K562 (cell line): ENCODE data around the gene RGS6. TPM values are rescaled to one million over a fixed set of nuclear protein-coding genes. Genes with fewer than 3 reads are reported as not detected.

Experiments used
- ATAC-seq: fragments of 200-7000 bp; cut with Tn5 transposase; 3 replicates; pipeline ENCODE4 v1.9.1; 2020; ENCODE audit warnings: moderate library complexity
- BruUV-seq: library from RNA; stranded (reverse); fragments of 400-500 nt; replicated peaks from 2 replicates; lab custom pipeline; 2021; lab: Mats Ljungman, UMichigan
- CTCF ChIA-PET: fragments of 300-600 bp; formaldehyde crosslinking; extraction: SDS; loops from one replicate; lab custom pipeline; 2021; ENCODE audit warnings: low intra/inter-chr PET ratio; lab: Yijun Ruan, JAX
- POLR2A ChIA-PET: fragments of 300-600, 350-650 bp; sonication (Branson Sonifier 250); formaldehyde crosslinking; extraction: SDS; loops from one replicate; lab custom pipeline; 2021; ENCODE audit warnings: antibody characterized with exemption, inconsistent platforms; lab: Yijun Ruan, JAX
- DNase-seq, 4 experiments: peaks; one replicate each; pipeline versions ENCODE4 v3.0.0 to v3.0.0-alpha.2; 2011 to 2018; ENCODE audit warnings: low spot score in 3 of 4, mixed read lengths in 3 of 4; ENCODE audit errors: extremely low read depth in 1 of 4
- FAIRE-seq: peaks from 2 replicates; lab custom pipeline; 2011; peaks lifted over from hg19 to GRCh38; lab: Jason Lieb, UNC
- H2AFZ ChIP-seq: 2 replicates; pipeline ENCODE4 v1.6.0; 2011; ENCODE audit warnings: low read depth, low read length, control low read depth, inconsistent platforms
- H3K27ac ChIP-seq: fragments of 200-600 bp; 3 replicates; pipeline ENCODE4 v1.8.0; 2011; ENCODE audit warnings: low read depth, mild to moderate bottlenecking, control low read depth, inconsistent platforms, low read length, moderate library complexity, mixed read lengths; ENCODE audit errors: extremely low read depth
- H3K27me3 ChIP-seq, 2 experiments: fragments of 300-600 bp in 1 of 2; 2 replicates in 1 of 2; 3 replicates in 1 of 2; pipeline versions ENCODE4 v1.6.0 to v1.8.0; 2011; ENCODE audit warnings: inconsistent platforms in 2 of 2, low read length in 2 of 2, mild to moderate bottlenecking in 1 of 2, mixed read lengths in 1 of 2, moderate library complexity in 1 of 2; ENCODE audit not compliant: control insufficient read depth in 2 of 2, insufficient read depth in 2 of 2
- H3K36me3 ChIP-seq: fragments of 300-600 bp; 3 replicates; pipeline ENCODE4 v1.8.0; 2011; ENCODE audit warnings: mild to moderate bottlenecking, low read length, inconsistent platforms; ENCODE audit not compliant: control insufficient read depth, insufficient read depth
- H3K4me1 ChIP-seq, 2 experiments: fragments of 200-600 bp in 1 of 2; replicated peaks in 1 of 2; 2 replicates in 1 of 2; 3 replicates in 1 of 2; pipeline versions ENCODE4 v1.5.1 to v1.8.0; 2011; ENCODE audit warnings: inconsistent platforms in 2 of 2, low read length in 2 of 2, mild to moderate bottlenecking in 1 of 2, mixed read lengths in 1 of 2, moderate library complexity in 1 of 2; ENCODE audit not compliant: control insufficient read depth in 2 of 2, insufficient read depth in 2 of 2
- H3K4me2 ChIP-seq: 2 replicates; pipeline ENCODE4 v1.6.1; 2011; ENCODE audit warnings: low read length, control low read depth, inconsistent platforms, mixed read lengths; ENCODE audit not compliant: insufficient read depth
- H3K4me3 ChIP-seq: fragments of 200-600 bp; sonication (generic), shearing (Covaris generic); 2 replicates; pipeline ENCODE4 v1.5.1; 2016; ENCODE audit warnings: control low read depth, inconsistent platforms
- H3K79me2 ChIP-seq: fragments of 200-600 bp; 3 replicates; pipeline ENCODE4 v1.8.0; 2011; ENCODE audit warnings: low read length, inconsistent platforms; ENCODE audit not compliant: control insufficient read depth, insufficient read depth
- H3K9ac ChIP-seq, 2 experiments: 2 replicates each; pipeline versions ENCODE4 v1.6.0 to v1.6.1; 2011; ENCODE audit warnings: low read depth in 2 of 2, low read length in 2 of 2, control low read depth in 1 of 2, inconsistent platforms in 1 of 2, mild to moderate bottlenecking in 1 of 2, mixed read lengths in 1 of 2; ENCODE audit not compliant: insufficient read depth in 1 of 2
- H3K9me1 ChIP-seq: one replicate; pipeline ENCODE4 v1.6.0; 2011; ENCODE audit warnings: inconsistent platforms, mild to moderate bottlenecking, low read length, moderate library complexity; ENCODE audit not compliant: control insufficient read depth, insufficient read depth
- H3K9me3 ChIP-seq: replicated peaks from 2 replicates; pipeline ENCODE4 v1.5.1; 2011; ENCODE audit warnings: low read depth, low read length, inconsistent platforms; ENCODE audit not compliant: control insufficient read depth, insufficient read depth
- H4K20me1 ChIP-seq: replicated peaks from 2 replicates; pipeline ENCODE4 v1.6.1; 2011; ENCODE audit warnings: low read length, inconsistent platforms, mixed read lengths; ENCODE audit not compliant: control insufficient read depth, insufficient read depth
- ATF3 ChIP-seq, 2 experiments: fragments of 450-650 bp in 1 of 2; sonication (generic) in 1 of 2; formaldehyde crosslinking in 1 of 2; IDR thresholded peaks in 1 of 2; conservative IDR thresholded peaks in 1 of 2; 2 replicates each; pipeline versions ENCODE4 v1.6.1 to v1.8.1; 2016 to 2023; ENCODE audit warnings: mild to moderate bottlenecking in 2 of 2, moderate library complexity in 2 of 2, inconsistent platforms in 1 of 2, missing genetic modification reagents in 1 of 2
- CBFB ChIP-seq: sonication (generic); formaldehyde crosslinking; IDR thresholded peaks from 2 replicates; pipeline ENCODE4 v1.4.0; 2020; ENCODE audit warnings: mild to moderate bottlenecking, missing genetic modification reagents
- FUS ChIP-seq: fragments of 200-400 bp; formaldehyde crosslinking; optimal IDR thresholded peaks from 2 replicates; pipeline ENCODE3; 2017; ENCODE audit warnings: low read depth, low read length
- GABPB1 ChIP-seq: sonication (generic); formaldehyde crosslinking; IDR thresholded peaks from 2 replicates; pipeline ENCODE4 v1.8.0; 2022; ENCODE audit warnings: mild to moderate bottlenecking, missing genetic modification reagents
- HMG20B ChIP-seq: fragments of 250-450 bp; sonication (Bioruptor Pico); IDR thresholded peaks from 2 replicates; pipeline ENCODE4 v1.5.0; 2021; ENCODE audit warnings: mild to moderate bottlenecking
- RFX1 ChIP-seq: fragments of 450-650 bp; IDR thresholded peaks from 2 replicates; pipeline ENCODE4 v1.6.1; 2016; ENCODE audit warnings: mild to moderate bottlenecking, moderate library complexity
- RFX7 ChIP-seq: fragments of 250-450 bp; sonication (Bioruptor Pico); IDR thresholded peaks from 2 replicates; pipeline ENCODE4 v1.5.1; 2021; ENCODE audit warnings: mild to moderate bottlenecking
- SREBF2 ChIP-seq: sonication (generic); formaldehyde crosslinking; IDR thresholded peaks from 2 replicates; pipeline ENCODE4 v1.4.0; 2020; ENCODE audit warnings: mild to moderate bottlenecking, missing genetic modification reagents
- TAF1 ChIP-seq: IDR thresholded peaks from 2 replicates; pipeline ENCODE4 v1.6.1; 2011; ENCODE audit warnings: mild to moderate bottlenecking, low read length, moderate library complexity; ENCODE audit not compliant: insufficient read depth, control insufficient read depth, severe bottlenecking; ENCODE audit errors: extremely low read depth
- USF1 ChIP-seq: sonication (generic); formaldehyde crosslinking; IDR thresholded peaks from 2 replicates; pipeline ENCODE4 v1.9.0; 2022; ENCODE audit warnings: mild to moderate bottlenecking, missing genetic modification reagents
- WGBS: fragments of 100-300 bp; shearing (Covaris generic); methylation state at CpG from one replicate; pipeline ENCODE4 v1.1.6; 2016; ENCODE audit warnings: low coverage, mixed read lengths; ENCODE audit not compliant: insufficient coverage; ENCODE audit errors: missing lambda C conversion rate; 5-methylcytosine and 5-hydroxymethylcytosine counted together
- in situ Hi-C: fragments of 300-500 bp; cut with MboI; formaldehyde crosslinking; loops from 4 replicates; pipeline ENCODE4 v1.15.0; 2018; ENCODE audit warnings: inconsistent platforms, mixed read lengths
- intact Hi-C: fragments of 100-400 bp; cut with micrococcal nuclease; formaldehyde crosslinking; loops from 2 replicates; pipeline ENCODE4 v1.14.2; 2022
- polyA plus RNA-seq, 8 experiments: library from polyadenylated mRNA; depleted of rRNA in 4 of 8; stranded (reverse) in 5 of 8; unstranded in 3 of 8; fragments of >200 nt; fragmentation: Nextera tagmentation in 2 of 8; fragmentation: Illumina TruSeq in 1 of 8; extraction: Ambion mirVana in 2 of 8; extraction: Trizol in 1 of 8; gene quantifications; 2 replicates each; pipeline versions ENCODE4 v1.2.1 to v1.2.3, GENCODE V29; 2011 to 2014; ENCODE audit warnings: inconsistent platforms in 1 of 8, missing spikeins in 1 of 8
- total RNA-seq, 7 experiments: library from RNA; depleted of rRNA in 6 of 7; stranded (reverse); fragments of >200 nt in 6 of 7; fragmentation: Illumina TruSeq in 2 of 7; extraction: Trizol in 2 of 7; gene quantifications; 2 replicates each; pipeline versions ENCODE4 v1.2.1 to v1.2.3, GENCODE V29; 2011 to 2021; ENCODE audit warnings: low replicate concordance in 1 of 7
- TF ChIP-seq, protein P1 (sequence below): sonication (generic); formaldehyde crosslinking; IDR thresholded peaks from 2 replicates; pipeline ENCODE4 v1.8.0; 2022; ENCODE audit warnings: missing genetic modification reagents, mild to moderate bottlenecking, moderate library complexity, borderline replicate concordance

RGS6 gene
- total and polyA plus RNA-seq, 9 of the 15 experiments (the other 6 are each of a cell fraction or from before 2014, with no cell fraction given) = not detected

- Histone ChIP-seq H3K4me3 (no peak overlapping the region), H2AFZ (no peak overlapping the region), H3K9me1 (no peaks in the 10 kb centered on the region), H4K20me1 (0 out of 2 replicates have a peak, but pooled peaks cover 4% of the 10 kb centered on the region), H3K36me3 (no peaks in the 10 kb centered on the region), H3K27ac (no peak overlapping the region), H3K4me2 (no peak overlapping the region), H3K4me1 (no peaks in the 10 kb centered on the region), H3K9ac (no peak overlapping the region), H3K27me3 (peaks cover 10 to 65% of the 10 kb centered on the region in 2 experiments), H3K79me2 (no peaks in the 10 kb centered on the region), H3K9me3 (no peaks in the 10 kb centered on the region)
- in situ Hi-C loops (no loop called here), intact Hi-C loops (no loop called here)
- WGBS = 0% methylated on average over 5 of the region's 6 CpGs
- TF ChIP-seq CBFB (CRISPR knock-in tag) (no peak), RFX1 (peak; percentile 67)
- FAIRE-seq (no peak), DNase-seq (no peak), ATAC-seq (no peak)
- CTCF ChIA-PET = no interaction called here
- no TSS peak for BruUV-seq
- POLR2A ChIA-PET = no interaction called here
These were observed 633.7 kb downstream of the RGS6 start for GRCh38 chr14:72565917-72566316.

- Histone ChIP-seq H3K4me2 (no peak overlapping the region), H3K27me3 (peaks cover 5 to 54% of the 10 kb centered on the region in 2 experiments; a peak in 4 of 5 replicates), H4K20me1 (0 out of 2 replicates have a peak, but pooled peaks cover 4% of the 10 kb centered on the region), H3K27ac (no peak overlapping the region), H3K9ac (no peak overlapping the region), H3K4me3 (no peak overlapping the region), H3K4me1 (no peaks in the 10 kb centered on the region), H3K9me1 (no peaks in the 10 kb centered on the region), H3K9me3 (no peaks in the 10 kb centered on the region), H3K79me2 (no peaks in the 10 kb centered on the region), H3K36me3 (no peaks in the 10 kb centered on the region), H2AFZ (no peak overlapping the region)
- in situ Hi-C loops = no loop called here
- FAIRE-seq (no peak), ATAC-seq (peak; percentile 53; the same call in 1 of the 3 replicates), DNase-seq (peak; percentile 11 to 27 (median 13))
- intact Hi-C loops = no loop called here
- no TSS peak for BruUV-seq
- ChIA-PET POLR2A (interaction anchor here (0.6 to 0.7 kb wide), 2 partner anchors 120 to 359 kb away, joined by 3 to 4 read pairs; partner anchors contain the start of gene DCAF4), CTCF (no interaction called here)
- 0% methylated on average over 6 of the region's 6 CpGs for WGBS
- TF ChIP-seq TAF1 (no peak), USF1 (CRISPR knock-in tag) (no peak), SREBF2 (CRISPR knock-in tag) (no peak), HMG20B (no peak), RFX7 (CRISPR knock-in tag) (no peak), GABPB1 (no peak), FUS (no peak), ATF3 (IDR thresholded peaks at IDR 0.05) (no peak), ATF3 (CRISPR knock-in tag; conservative IDR thresholded peaks at IDR 0.05) (no peak)
- TF ChIP-seq, protein P1, sequence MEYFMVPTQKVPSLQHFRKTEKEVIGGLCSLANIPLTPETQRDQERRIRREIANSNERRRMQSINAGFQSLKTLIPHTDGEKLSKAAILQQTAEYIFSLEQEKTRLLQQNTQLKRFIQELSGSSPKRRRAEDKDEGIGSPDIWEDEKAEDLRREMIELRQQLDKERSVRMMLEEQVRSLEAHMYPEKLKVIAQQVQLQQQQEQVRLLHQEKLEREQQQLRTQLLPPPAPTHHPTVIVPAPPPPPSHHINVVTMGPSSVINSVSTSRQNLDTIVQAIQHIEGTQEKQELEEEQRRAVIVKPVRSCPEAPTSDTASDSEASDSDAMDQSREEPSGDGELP (CRISPR knock-in tag) = peak; percentile 51; the same call in 1 of the 2 replicates
These were observed 635.0 kb downstream of the RGS6 start for GRCh38 chr14:72567226-72567625.
